GM21529 (cell line): ENCODE results near the gene TRIM9.

Experiments used
- ATAC-seq: cut with Tn5 transposase; IDR thresholded peaks from one replicate; pipeline ENCODE4 v1.9.1; 2021; ENCODE audit not compliant: unreplicated experiment

The TRIM9 gene

DNA sequence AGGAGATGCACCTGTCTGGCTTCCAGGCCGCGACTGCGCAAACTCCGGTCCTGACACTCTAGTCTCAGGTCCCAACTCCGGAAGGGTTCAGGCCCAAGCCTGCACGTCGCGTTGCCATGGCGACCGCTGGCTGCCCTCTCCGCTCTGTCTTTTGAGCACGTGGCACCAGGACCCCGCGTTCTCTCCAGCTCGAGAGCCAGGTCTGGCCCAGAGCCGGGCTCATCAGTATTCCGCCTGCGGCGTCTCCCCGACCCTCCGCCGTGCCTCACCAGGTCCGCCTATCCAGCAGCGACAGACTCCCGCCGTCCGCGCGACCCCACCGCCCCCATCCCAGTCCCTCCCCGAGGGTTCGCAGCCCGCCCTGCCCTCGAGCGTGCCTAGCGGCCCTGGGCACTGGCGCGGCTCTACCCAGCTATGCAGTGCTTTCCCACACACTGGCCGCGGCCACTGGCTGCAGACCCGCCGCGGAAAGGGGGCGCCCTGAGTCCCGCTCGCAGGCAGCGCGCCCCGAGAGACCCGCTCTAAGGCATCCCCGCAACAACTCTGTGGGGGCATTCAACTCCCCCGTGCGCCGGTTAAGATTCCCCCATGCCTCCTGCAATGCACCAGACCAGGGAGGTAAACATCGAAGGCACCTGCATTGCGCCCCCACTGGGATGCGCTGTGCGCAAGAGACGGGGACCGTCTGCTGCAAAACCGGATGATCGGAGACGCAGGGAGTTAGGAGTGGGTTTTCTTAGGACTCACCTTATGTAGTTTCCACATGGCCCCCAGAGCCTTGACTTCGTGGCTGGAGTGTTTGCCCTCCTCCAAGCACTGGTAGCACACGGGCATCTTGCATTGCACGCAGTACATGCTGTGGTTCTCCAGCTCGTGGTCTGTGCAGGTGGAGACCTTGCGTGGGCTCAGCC is 1.3 kb downstream of the TRIM9 start:
- ATAC-seq: no peak

DNA sequence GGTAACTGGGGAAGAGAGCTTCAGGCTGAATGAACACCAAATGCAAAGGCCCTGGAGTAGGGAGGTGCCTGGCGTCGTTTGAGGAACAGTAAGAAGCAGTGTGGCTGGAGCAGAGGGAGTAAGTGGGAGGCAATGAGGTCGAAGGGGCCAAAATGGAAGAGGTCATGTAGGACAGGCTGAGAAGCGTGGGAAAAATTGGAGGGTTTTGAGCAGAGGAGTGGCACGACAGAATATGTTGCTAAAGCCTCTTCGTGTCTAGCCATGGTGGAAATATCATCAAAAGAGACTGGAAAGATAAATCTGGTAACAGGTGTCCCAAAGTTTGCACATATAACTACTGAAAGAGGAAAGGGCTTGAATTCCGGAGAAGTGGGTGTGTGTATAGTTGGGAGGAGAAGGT is 1.9 kb downstream of the TRIM9 start:
- ATAC-seq: no peak

DNA sequence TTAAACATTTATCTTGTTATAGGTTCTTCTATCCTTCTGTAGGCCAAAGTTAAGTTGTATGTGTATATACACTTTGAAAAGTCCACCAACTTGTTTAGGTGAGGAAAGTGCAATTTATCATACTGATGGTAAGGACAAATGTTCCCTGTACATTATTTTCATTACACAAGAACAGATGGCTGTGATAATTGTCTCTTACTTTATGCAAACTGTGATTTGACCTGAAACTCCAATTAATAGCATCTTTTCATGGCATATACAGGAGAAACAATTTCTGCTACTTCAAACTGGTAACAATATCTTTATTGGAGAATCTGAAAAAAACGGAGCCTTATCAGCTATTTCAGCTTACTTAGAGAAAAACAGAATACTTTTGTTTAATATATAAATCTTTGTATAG is 5.6 kb downstream of the TRIM9 start:
- no peak for ATAC-seq

DNA sequence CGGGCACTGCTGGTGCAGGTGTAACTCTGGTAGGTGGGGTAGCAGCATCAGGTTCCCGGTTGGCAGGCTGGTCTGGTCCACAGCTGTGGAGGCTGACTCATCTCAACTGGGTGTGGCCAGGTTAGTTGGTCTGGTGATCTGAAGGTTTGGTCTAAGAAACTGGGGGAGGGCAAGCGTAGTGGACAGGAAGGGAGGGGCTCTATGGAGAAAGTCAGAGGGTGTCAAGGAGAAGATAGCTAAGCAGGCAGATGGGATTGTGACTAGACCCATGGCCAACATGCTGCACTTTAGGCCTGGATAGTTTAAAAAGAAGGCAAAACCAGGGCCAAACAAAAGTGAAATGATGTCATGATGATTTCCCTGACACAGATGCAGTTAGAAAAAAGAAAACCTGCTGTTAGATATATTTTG is 7.9 kb downstream of the TRIM9 start:
- ATAC-seq: no peak

DNA sequence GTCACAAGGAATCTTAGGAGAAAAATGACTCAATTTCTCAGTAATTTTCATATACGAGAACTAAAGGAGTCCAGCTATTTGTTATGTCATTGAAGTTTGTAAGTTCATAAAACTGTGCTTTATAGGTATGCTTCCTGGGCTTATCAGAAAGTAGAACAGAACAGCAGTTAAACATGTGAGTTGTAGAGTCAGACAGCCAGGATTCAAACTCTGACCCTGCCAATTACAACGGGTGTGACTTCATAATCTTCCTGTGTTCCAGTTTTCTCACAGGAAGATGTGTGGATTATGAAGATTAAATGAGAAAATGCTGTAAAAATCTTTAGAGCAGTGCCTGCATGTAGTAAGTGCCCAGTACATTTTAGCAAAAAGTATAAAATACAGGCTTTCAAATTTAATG is 8.9 kb downstream of the TRIM9 start:
- ATAC-seq: no peak

DNA sequence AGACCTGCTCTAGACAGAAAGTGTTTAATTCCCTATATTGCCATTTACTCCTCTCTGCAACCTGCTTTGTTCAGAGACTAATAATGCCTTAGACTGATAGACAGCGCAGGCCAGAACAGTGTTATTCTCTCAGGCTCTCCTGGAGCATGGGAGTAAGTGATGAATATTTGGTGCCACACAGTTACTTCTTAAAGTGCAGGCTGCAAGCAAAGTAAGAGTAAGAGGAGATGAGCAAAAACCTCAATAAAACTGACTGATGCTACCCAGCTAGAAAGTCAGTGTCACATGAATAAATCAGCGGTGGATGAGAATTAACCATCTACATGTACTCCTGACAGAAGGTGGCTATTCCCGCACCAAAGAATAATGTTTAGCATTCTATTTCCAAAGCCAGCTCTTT is 9.9 kb downstream of the TRIM9 start:
- ATAC-seq: no peak

DNA sequence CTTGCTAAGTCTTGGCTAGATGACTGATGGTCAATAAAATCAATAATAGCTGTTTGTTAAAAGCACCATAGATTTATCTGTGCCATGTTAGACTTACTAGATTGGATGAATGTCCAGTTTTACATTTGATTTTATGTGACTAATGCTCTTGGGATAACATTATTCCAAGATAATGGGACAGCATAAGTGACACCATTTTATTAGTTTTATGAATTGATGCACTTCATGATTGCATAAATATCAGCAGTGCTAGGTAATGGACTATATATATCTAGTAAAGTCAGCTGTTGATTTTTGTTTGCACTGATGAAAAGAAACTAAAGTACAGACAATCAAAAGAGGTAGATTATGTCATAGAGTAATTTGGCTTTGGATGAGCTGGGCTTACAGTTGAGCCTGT is 10.4 kb downstream of the TRIM9 start:
- ATAC-seq: no peak

DNA sequence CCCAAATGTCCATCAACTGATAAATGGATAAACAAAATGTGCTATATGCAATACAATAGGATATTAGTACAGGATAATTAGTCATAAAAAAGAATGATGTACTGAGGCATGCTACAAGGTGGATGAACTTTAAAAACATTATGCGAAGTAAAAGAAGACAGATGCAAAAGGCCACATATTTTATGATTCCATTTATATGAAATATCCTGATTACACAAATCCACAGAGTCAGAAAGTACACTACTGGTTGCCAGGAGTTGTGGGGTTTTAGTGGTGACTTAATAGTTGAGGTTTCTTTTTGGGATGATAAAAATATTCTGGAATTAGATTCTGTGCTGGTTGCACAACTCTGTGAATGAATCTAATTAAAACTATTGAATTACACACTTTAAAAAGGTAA is 12.6 kb downstream of the TRIM9 start:
- no peak for ATAC-seq

DNA sequence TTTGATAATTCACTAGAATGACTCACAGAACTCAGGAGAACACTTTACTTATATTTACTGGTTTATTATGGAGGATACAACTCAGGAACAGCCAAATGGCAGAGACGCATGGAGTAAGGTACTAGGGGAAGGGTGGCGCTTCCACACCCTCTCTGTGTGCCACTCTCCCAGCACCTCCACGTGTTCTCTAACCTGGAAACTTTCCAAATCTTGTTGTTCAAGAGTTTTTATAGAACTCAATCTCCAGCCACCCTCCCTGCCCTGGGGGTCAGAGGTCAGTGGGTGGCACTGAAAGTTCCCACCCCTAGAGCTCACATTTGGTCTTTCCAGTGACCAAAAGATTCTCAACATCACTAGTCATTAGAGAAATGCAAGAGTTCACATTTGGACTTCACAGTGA is 13.2 kb downstream of the TRIM9 start:
- no peak for ATAC-seq

DNA sequence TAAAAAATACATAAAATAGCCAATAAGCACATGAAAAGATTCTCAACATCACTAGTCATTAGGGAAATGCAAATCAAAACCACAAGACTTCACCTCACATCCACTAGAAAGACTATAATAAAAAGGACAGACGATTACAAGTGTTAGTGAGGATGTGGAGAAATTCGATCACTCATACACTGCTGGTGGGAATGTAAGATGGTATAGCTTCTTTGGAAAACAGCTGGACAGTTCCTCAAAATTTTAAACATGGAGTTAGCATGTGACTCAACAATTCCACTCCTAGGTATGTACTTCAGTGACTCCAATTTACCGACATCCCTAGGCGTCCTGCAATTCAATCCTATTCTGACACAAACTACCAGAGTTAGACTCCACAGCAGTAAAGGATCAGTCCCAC is 13.7 kb downstream of the TRIM9 start:
- ATAC-seq: no peak

DNA sequence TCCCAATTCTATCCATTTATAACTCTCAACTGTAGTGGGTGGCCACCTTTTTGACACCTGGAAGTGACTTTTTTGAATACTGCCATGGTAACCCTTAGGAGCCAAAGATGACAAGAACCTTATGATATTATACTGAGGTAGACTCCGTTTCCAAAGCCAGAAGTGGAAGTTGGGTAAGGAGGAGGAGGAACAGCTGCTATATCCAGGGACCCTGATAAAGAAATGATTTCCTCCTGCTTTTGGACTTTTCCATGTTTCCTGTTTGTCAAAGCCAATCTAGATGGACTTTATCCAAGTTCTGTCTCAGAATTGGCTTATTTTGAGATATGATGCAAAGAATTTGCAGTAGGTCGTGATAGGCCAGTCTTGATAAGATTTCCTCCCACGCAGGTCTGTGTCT is 14.3 kb downstream of the TRIM9 start:
- ATAC-seq: no peak

DNA sequence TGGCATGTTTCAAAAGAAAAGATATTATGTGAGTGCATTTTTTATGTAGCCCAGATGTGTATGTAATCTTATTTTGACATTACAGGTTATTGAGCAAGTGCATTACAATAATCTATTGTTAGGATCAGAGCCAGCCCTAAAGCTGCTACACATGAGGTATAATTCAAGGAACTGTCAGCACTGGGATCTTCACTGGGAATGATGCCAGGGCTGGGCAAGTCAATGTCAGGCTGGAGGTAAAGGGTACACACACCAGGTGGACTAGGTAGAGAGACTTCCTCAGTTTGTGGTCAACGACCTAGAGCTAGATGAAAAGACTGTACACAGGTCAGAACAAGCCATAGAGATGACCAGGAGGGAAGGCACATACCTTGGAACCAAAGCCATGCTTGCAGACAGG is 15.4 kb downstream of the TRIM9 start:
- ATAC-seq: no peak

DNA sequence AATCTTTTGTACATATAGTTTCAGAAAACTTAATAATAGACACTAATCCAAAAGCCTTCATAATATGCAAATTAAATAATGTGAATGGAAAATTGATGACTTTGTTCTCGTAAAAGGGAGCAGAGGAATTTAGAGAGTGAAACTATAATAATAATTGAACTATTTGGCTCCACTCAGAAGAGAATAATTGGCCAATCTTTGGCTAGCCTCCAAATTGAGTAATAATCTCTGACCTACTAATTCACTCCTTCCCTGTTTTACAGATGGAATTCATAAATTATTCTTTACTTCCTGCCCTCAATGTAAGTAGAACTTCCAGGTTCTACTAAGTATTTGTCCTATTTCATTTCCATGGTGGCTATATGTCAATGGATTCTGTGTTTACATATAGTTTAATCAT is 15.8 kb downstream of the TRIM9 start:
- no peak for ATAC-seq

DNA sequence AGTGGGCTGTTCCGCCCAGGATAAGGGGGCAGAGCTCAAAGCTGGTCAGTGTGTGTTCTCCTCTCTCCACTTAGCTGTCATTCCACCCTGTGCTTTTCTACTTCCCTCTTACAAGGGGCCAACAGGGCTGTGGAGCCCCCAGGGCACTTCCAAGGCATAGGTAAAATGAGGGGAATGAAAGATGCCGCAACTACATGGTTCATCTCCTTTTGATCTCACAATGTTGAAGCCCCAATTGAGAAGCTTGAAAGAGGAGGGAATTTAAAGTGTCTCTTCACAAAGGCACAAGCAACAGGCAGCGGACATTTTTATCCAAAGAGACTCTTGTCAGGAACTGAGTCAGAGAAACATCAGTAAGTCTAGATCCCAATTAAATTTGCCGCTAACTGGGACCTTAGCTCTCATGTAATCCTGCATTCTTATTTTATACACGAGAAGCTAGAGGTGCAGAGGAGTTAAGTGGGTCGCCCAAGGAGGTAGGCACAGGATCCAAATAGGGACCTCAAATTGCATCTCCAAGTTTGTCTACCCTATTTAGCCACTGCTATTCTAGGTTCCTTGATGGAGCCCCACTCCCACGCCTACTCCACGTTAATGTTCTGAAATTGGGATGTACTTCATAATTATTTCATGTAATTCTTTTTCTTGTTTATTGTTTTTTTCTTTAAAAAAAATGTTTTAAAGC is 20.1 kb downstream of the TRIM9 start:
- ATAC-seq: no peak

DNA sequence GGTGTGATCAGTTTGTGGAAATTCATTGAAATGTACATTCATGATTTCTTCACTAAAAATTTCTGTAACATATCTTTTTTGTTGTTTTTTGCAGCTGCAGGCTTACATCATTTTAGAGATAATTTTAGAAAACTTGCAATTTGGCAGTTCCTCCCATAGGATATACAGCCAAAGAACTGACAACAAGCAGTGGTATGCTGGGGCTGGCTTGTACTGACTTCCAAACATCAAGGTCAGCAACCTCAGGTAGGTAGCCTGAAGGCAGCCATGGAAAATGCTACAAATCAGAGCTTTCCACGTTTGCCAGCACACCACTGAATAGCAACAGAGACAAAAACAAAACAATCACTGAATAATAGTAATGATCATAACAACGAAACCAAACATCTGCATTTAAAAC is 21.2 kb downstream of the TRIM9 start:
- ATAC-seq: no peak

DNA sequence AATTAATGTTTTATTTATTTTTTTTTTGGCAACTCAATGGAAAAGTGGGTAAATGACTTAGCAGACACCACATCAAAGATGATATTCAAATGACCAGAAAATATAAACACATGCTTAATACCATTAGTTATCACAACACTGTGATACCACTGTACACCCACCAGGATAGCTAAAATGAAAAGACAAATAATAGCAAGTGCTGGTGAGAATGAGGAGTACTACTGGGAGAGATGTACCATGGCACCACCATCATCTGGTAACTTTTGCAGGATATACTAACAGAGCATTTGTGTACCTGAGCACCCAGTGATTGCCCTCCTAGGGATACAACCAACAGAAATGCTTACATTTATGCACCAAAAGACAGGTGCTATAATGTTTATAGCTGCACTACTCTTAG is 21.9 kb downstream of the TRIM9 start:
- ATAC-seq: no peak

DNA sequence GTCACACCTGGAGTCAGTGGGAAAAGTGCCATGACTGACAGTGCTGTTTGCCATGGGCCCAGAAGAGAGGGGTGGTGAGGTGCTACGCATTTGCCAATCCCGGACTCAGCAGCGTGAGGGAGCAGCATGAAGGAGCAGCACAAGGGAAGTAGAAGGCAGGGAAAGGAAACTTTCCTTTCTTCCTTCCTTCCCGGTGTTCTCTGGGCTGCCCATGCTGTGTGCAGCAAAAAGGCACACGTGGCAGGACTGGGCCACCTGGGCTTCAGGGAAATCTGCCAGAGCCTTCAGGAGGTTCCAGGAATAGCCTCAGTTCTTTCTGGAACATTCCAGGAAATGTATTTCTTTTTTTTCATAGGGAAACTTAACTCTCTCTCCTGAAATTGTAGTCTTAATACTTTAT is 23.0 kb downstream of the TRIM9 start:
- ATAC-seq: no peak

DNA sequence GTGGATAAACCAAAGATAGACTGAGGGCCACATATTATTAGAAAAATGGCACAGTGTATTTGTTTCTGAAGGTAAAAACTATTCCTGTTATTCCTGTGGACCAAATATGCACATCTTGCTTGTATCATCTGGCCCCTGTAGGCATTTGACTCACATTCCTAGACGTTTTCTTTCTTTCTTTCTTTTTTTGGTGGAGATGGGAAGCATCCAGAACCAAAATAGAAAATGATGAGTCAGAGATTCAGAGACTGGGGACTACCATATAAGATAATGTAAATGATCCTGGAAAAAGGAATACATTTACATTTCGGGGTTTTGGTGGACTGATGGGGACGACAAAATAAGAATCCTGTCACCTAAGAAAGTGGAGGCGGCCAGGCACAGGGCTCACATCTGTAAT is 24.2 kb downstream of the TRIM9 start:
- ATAC-seq: no peak

DNA sequence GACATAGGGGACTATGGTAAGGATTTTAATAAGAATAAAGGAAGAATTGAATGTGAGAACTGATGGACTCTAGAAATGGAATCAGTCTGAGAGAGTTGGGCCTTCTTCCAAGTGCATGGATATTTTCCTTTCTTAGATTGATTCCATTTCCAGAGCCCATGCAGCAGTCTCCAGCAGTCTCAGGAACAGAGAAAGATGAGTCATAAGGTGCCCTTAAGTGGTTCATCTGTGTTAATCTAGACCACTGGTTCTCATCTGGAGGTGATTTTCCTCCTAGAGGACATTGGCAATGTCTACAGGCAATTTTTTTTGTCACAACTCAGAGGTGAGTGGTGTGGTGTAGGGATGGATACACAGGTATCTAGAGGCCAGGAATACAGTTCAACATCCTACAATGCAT is 25.9 kb downstream of the TRIM9 start:
- no peak for ATAC-seq

DNA sequence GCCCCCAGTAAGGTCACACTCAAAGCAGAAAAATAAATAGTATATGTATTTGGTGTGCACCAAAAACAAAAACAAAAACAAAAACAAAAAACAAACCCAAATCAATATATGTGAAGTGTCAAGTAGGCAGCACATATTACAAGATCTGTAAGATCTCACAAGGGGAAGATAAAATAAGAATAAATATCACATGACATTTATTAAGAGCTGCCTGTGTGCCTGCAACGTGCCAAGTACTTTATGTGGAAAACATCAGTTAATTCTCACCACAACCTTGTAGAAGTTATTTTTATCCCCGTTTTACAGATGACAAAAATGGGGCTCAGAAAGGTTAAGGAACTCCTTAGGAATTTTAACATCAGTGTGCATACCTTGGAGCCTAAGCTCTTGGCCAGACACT is 26.6 kb downstream of the TRIM9 start:
- no peak for ATAC-seq

DNA sequence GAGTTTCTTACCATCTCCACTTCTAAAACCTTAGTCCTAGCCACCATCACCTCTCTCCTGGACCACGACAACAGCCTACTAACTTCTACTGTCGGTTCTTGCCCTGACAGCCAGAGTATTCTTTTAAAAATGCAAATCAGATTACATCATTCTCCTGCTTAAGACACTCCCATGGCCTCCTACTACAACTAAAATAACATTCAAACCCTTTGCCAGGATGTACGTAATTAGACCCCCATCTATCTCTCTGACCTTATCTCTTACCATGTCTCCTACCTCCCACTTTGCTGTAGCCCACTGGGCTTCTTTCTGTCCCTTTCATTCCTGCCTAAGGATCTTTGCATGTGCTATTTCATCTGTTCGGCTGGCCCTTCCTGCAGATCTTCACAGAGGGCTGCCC is 27.6 kb downstream of the TRIM9 start:
- ATAC-seq: no peak

DNA sequence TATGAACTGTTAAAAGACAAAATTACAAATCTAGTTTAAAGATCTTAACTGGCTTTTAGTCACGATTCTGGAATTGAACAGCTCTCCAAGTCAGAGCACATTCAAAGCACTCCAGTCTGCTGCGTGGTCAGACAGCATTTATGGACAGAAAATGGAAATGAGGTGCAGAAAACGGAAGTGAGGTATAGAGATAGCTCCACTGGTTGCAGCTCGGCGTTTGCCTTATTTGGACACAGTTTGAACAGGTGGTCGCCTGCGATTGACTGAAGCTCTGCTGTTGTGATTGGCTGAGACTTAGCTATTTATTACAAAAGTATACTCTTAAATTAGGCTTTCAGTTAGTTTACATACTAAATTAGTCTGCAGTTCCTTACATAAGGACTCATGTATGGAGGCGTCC is 28.3 kb downstream of the TRIM9 start:
- no peak for ATAC-seq

DNA sequence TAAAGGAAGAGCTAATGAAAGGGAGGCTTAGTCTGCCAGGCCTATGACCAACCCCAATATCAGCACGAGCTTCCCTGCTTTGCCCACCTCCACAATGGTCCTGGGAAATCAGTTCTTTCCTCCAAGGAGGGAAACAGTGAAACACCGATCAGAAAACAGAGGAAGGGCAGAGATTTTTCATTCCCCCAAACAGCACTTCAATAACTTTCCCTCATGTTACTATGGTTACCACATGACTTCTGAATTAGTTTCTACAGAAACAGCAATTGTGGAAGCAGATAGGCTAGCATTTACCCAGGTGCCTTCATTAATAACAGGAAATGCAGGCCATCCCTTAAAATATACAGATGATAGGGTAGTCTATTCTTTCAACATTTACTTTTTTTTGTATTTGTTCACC is 35.9 kb downstream of the TRIM9 start:
- no peak for ATAC-seq
